GM19238 (cell line): ENCODE measurements around the gene PCDHGB1.
A peak's percentile ranks its signal among the peaks of the same experiment; 100 is the strongest.
"Not testable (repeated sequence)": the region's sequence is repeated elsewhere in the genome, so short reads cannot be mapped to it uniquely, and the experiment has no call there.

Experiments used
- DNase-seq: peaks from one replicate; pipeline ENCODE4 v3.0.0; 2011; ENCODE audit warnings: low spot score; ENCODE audit not compliant: insufficient read length

Gene PCDHGB1

DNA sequence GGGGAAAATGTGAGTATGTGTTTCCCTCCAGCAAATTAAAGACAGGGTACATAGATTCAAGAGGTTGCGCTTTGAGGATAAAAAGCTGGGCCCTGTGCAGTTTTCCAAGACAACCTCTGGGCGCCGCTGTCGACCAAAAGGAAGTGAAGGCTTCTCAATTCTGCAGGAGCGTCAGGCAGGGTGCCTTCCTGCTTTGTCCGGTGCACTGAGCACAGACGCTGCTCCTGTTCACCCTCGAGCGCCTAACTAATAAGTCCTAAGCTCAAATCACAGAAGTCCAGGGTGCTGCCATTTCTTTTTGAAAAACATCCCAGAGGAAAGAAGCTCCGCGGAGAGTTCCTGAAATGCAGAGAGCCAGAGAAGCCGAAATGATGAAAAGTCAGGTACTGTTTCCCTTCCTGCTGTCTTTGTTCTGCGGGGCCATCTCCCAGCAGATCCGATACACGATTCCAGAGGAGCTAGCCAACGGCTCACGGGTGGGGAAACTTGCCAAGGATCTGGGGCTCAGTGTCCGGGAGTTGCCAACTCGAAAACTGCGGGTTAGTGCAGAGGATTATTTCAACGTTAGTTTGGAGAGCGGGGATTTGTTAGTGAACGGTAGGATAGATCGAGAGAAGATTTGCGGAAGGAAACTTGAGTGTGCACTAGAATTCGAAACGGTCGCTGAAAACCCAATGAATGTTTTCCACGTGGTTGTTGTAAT is at the start of gene PCDHGB1:
TSS of gene PCDHGB1 (plus strand) at position 183 of the 703 bp plus-strand sequence. CDS start at position 345, 162 bp downstream.
- DNase-seq = peak; percentile 37

- DNase-seq = no peak
Observed at GRCh38 chr5:141303756-141304155, 46.1 kb upstream of the PCDHGB1 start, which contains the start of gene SLC25A2. Gene SLC25A2 (minus strand): TSS chr5:141304049. CDS start chr5:141303865, 184 bp downstream.

GRCh38 chr5:141306630-141307029 is 43.3 kb upstream of the PCDHGB1 start:
- DNase-seq = no peak

- no peak for DNase-seq
Observed at GRCh38 chr5:141313711-141314110, 36.2 kb upstream of the PCDHGB1 start.

- not testable (repeated sequence) for DNase-seq
Observed at GRCh38 chr5:141316963-141317362, 32.9 kb upstream of the PCDHGB1 start.

- no peak for DNase-seq
Observed at GRCh38 chr5:141319202-141319601, 30.7 kb upstream of the PCDHGB1 start.

GRCh38 chr5:141319699-141320098 is 30.2 kb upstream of the PCDHGB1 start:
- no peak for DNase-seq

- peak; percentile 78 for DNase-seq
Observed at GRCh38 chr5:141320225-141321169, 29.4 kb upstream of the PCDHGB1 start, which contains the start of gene TAF7. Gene TAF7 (minus strand): TSS chr5:141320784. CDS start chr5:141320044, 740 bp downstream.

DNA sequence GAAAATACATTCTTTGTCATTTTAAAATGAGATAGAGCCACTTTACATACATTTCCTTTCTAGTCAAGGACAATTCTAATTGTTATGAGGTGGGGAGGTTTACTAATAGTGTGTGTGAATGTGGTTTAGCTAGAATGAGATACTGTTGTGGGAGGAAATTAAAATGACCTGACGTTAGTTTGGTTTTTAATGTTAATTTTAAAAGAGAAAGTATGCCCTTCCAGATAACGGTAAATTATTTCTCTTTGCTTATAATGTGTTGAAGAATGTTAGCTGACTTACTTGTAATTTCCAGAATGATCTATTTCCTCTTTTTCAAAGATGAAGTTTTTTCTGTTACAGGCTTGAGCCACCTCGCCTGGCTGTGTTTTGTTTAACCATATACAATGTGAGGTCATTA is 27.6 kb upstream of the PCDHGB1 start:
- DNase-seq = no peak

GRCh38 chr5:141326088-141326854 is 23.6 kb upstream of the PCDHGB1 start:
- no peak for DNase-seq

DNA sequence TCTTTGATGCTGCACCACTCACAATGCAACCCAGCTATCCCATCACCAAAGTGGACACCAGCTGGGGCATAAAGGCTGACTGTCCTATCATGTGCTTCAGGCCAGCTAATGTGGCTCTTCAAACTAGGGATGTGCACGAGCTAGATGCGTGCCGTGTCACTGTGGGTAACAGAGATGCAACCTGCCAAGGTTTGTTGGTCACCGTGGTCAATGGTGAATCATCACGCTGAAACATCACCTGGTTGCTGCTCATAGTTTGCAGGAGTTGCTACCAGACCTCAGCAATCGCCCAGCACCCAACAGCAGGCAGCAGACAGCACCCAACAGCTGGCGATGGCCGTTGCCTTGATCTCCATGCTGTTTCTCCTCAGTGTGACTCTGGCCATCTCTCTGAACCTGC is 21.7 kb upstream of the PCDHGB1 start:
- DNase-seq = no peak

GRCh38 chr5:141330299-141331080 is 19.4 kb upstream of the PCDHGB1 start, which contains the start of gene PCDHGA1:
Gene PCDHGA1 (plus strand): TSS chr5:141330514.
- no peak for DNase-seq

DNA sequence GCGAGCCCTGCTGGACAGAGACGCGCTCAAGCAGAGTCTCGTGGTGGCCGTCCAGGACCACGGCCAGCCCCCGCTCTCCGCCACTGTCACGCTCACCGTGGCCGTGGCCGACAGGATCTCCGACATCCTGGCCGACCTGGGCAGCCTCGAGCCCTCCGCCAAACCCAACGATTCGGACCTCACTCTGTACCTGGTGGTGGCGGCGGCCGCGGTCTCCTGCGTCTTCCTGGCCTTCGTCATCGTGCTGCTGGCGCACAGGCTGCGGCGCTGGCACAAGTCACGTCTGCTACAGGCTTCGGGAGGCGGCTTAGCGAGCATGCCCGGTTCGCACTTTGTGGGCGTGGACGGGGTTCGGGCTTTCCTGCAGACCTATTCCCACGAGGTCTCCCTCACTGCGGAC is 17.3 kb upstream of the PCDHGB1 start:
- not testable (repeated sequence) for DNase-seq

GRCh38 chr5:141338538-141339306 is 11.2 kb upstream of the PCDHGB1 start, which contains the start of gene PCDHGA2:
Gene PCDHGA2 (plus strand): TSS chr5:141338760.
- no peak for DNase-seq

DNA sequence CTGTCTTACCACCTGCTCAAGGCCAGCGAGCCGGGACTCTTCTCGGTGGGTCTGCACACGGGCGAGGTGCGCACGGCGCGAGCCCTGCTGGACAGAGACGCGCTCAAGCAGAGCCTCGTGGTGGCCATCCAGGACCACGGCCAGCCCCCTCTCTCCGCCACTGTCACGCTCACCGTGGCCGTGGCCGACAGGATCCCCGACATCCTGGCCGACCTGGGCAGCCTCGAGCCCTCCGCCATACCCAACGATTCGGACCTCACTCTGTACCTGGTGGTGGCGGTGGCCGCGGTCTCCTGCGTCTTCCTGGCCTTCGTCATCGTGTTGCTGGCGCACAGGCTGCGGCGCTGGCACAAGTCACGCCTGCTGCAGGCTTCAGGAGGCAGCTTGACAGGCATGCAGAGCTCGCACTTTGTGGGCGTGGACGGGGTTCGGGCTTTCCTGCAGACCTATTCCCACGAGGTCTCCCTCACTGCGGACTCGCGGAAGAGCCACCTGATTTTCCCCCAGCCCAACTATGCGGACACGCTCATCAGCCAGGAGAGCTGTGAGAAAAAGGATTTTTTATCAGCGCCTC is 9.0 kb upstream of the PCDHGB1 start:
- DNase-seq = not testable (repeated sequence)

- DNase-seq = no peak
Observed at GRCh38 chr5:141342773-141343172, 7.1 kb upstream of the PCDHGB1 start.

DNA sequence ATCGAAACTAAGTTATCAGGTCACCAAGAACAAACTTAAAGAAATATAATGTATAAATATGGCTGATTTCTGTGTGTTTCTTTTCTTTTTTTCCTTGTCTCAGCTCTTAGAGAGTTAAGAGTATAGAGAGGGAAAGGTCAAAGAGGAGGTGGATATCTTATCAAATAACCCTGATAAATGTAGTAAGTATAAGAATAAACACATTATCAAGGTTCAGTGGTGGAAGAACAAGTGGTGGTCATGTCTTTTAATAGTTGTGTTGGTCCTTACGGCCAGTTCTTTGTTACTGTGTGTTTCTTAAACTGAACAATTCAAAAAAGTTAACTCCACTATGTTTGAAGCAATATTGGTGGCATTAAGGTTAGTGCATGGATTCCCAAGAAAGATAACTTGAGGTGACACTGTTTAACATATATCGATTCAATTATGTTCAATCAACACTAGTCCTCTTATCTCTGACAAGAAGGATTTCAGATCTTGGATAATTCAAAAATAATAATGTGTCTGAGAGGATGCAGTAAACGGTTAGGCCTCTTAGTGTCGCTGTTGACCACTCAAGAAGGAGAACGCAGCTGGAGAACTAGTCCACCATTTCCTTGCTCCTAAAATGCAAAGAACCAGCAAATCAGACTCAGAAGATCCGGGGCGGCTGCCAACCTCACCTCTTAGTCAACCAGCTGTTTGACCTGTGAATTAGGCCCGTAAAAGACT is 6.5 kb upstream of the PCDHGB1 start, which contains the start of gene PCDHGA3:
TSS of gene PCDHGA3 (plus strand) at position 588 of the 711 bp plus-strand sequence. CDS start 205 bp downstream, outside the sequence.
- DNase-seq = no peak

DNA sequence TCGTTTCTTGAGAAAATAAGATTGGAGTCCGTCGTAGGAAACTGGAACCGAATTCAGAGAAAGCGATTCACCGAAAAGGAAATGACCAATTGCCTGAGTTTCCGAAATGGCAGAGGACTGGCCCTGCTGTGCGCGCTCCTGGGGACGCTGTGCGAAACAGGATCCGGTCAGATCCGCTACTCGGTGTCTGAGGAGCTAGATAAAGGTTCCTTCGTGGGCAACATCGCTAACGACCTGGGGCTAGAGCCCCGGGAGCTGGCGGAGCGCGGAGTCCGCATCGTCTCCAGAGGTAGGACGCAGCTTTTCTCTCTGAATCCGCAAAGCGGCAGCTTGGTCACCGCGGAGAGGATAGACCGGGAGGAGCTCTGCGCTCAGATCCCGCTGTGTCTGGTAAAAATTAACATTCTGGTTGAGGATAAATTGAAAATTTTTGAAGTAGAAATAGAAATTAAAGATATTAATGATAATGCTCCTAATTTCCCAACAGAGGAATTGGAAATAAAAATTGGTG is 5.9 kb upstream of the PCDHGB1 start:
- DNase-seq = no peak
